Sigmoid colon (tissue), 4 donors: Measurements from ENCODE around the gene SNUPN.

ENCODE experiments used
- CTCF ChIP-seq, 4 experiments: fragments of 450-650 bp in 3 of 4; fragments of 200-600 bp in 1 of 4; IDR thresholded peaks; one replicate each; pipeline ENCODE4 v1.5.1; 2016 to 2019; ENCODE audit warnings: antibody characterized with exemption in 4 of 4, mild to moderate bottlenecking in 3 of 4, moderate library complexity in 2 of 4
- EP300 ChIP-seq, 4 donors: sonication (generic); formaldehyde crosslinking; IDR thresholded peaks; one replicate each; pipeline ENCODE4 v1.6.1; 2017; ENCODE audit warnings: antibody characterized with exemption in 4 of 4
- POLR2AphosphoS5 ChIP-seq, 4 donors: sonication (generic); formaldehyde crosslinking; IDR thresholded peaks; one replicate each; pipeline ENCODE4 v1.6.1; 2017; ENCODE audit warnings: antibody characterized with exemption in 4 of 4

GRCh38 chr15:75616766-75617165 lies 8.8 kb downstream of the SNUPN start:
- no peak for TF ChIP-seq EP300 (IDR thresholded peaks at IDR 0.05)
- TF ChIP-seq CTCF (IDR thresholded peaks at IDR 0.05) = no peak
- no peak for TF ChIP-seq POLR2AphosphoS5 (IDR thresholded peaks at IDR 0.05)
